Erythroblast (primary cell): ENCODE results near the gene IL22.

Experiments
- GATA1 ChIP-seq: IDR thresholded peaks from 2 replicates; pipeline ENCODE4 v1.6.1; 2011; ENCODE audit warnings: low read depth, mild to moderate bottlenecking, control low read depth, low read length, moderate library complexity
- POLR2A ChIP-seq: IDR thresholded peaks from 2 replicates; pipeline ENCODE4 v1.6.1; 2011; ENCODE audit warnings: mild to moderate bottlenecking, low read length

DNA sequence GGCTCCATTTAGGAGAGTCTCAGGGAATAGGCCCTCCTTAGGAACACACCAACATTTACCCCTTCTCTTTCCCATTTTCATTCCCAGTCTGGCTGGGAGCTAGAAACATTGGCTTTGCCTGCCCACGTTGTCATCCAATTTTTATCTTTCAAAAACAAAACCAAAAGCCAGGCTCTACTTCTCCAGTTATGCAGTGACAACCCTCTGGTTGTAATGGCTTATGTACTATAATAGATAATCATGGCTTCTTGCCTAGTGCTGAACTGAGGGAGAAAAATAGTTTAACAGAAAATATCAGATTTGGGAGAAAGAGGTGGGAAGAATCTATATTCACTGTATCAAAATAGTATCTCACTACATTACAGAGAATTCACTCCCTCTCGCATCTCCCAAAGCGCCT lies 32.1 kb upstream of the IL22 start:
- TF ChIP-seq POLR2A (no peak), GATA1 (no peak)
